ENCODE measurements around the gene COL26A1. TPM values are rescaled to one million over a fixed set of nuclear protein-coding genes. Genes with fewer than 3 reads are reported as not detected.

The COL26A1 gene
- polyA plus RNA-seq, 1 donor (not counting 4 experiments of a cell fraction or from before 2014, with no cell fraction given) = not detected

DNA sequence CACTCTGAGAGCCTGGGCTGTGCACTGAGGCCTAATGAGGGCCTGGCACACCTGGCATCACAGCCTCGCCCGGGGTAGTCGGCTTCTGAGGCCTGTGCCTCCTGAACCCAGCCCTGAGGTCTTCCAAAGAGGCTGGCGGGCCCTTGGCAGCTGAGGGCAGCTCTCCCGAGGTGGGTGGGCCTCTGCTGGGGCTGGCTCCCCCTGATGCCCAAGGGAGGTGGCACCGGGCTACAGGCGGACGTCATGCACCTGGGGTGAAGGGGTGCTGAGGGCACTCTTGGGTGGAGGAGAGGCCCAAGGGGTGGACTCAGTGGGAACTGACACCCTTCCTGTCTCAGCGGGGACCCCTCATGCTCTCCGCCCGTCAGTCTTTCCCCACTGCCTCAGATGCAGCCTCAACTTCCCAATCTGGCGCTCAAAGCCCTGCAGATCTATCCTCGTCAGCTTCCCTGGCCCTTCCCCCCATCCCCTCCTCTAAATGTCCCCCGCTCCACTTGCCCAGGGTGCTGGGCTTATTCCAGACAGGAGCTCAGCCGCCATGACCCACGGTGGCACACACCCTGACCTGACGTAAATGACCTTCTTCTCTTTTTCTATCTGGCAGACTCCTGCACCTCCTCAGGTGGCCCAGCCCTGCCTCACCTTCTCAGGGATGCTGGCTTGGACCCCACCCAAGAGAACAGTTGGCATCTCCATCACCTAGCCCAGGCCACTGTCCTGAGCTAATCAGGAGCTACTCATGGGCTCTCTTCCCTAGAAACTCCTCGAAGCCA lies 228.2 kb downstream of the COL26A1 start:
- no peak overlapping the region for H3K27ac ChIP-seq (ENCODE audit: control insufficient read depth, insufficient read depth, low read length)
- no peak overlapping the region for H3K4me3 ChIP-seq (ENCODE audit: control insufficient read depth in 2 of 3, extremely low read depth in 1 of 3, insufficient read depth in 2 of 3, low read depth in 1 of 3, low read length in 3 of 3)
- no peaks in the 10 kb centered on the region for H4K20me1 ChIP-seq (ENCODE audit: control insufficient read depth, extremely low read depth, insufficient read depth, low read length)
- no peaks in the 10 kb centered on the region for H3K9me3 ChIP-seq (ENCODE audit: control insufficient read depth, low read depth, low read length)
- no peak overlapping the region for H2AFZ ChIP-seq (ENCODE audit: control insufficient read depth, low read length)
- FAIRE-seq = no peak
- TF ChIP-seq, protein P1, sequence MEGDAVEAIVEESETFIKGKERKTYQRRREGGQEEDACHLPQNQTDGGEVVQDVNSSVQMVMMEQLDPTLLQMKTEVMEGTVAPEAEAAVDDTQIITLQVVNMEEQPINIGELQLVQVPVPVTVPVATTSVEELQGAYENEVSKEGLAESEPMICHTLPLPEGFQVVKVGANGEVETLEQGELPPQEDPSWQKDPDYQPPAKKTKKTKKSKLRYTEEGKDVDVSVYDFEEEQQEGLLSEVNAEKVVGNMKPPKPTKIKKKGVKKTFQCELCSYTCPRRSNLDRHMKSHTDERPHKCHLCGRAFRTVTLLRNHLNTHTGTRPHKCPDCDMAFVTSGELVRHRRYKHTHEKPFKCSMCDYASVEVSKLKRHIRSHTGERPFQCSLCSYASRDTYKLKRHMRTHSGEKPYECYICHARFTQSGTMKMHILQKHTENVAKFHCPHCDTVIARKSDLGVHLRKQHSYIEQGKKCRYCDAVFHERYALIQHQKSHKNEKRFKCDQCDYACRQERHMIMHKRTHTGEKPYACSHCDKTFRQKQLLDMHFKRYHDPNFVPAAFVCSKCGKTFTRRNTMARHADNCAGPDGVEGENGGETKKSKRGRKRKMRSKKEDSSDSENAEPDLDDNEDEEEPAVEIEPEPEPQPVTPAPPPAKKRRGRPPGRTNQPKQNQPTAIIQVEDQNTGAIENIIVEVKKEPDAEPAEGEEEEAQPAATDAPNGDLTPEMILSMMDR (optimal IDR thresholded peaks at IDR 0.05 in 1 of 3, IDR thresholded peaks at IDR 0.05 in 1 of 3, conservative IDR thresholded peaks at IDR 0.05 in 1 of 3; ENCODE audit: extremely low read depth in 1 of 3, insufficient read depth in 2 of 3, low read length in 3 of 3) = no peak
- no peak for TF ChIP-seq EZH2 (IDR thresholded peaks at IDR 0.05; ENCODE audit: low read length)
- H3K27me3 ChIP-seq (ENCODE audit: control insufficient read depth, extremely low read depth, insufficient read depth, low read length) = peaks cover 4% of the 10 kb centered on the region
- dilution Hi-C loops (cut with MboI; ENCODE audit: extremely low pct_ligation_motif_present, low sequenced_read_pairs) = no loop called here
- no peak overlapping the region for H3K4me2 ChIP-seq (ENCODE audit: control insufficient read depth, extremely low read depth, insufficient read depth, low read depth, low read length)
- no peaks in the 10 kb centered on the region for H3K36me3 ChIP-seq (ENCODE audit: control insufficient read depth in 2 of 2, extremely low read depth in 1 of 2, insufficient read depth in 2 of 2, low read length in 2 of 2)
- no peaks in the 10 kb centered on the region for H3K79me2 ChIP-seq (ENCODE audit: control insufficient read depth, insufficient read depth, low read length)
- H3K4me1 ChIP-seq (ENCODE audit: control insufficient read depth, extremely low read depth, insufficient read depth, low read length) = no peaks in the 10 kb centered on the region
- H3K9me1 ChIP-seq (ENCODE audit: control insufficient read depth, extremely low read depth, insufficient read depth, low read length) = no peaks in the 10 kb centered on the region
- H3K9ac ChIP-seq (ENCODE audit: control insufficient read depth, extremely low read depth, insufficient read depth, low read length) = no peak overlapping the region
- DNase-seq (ENCODE audit: low read depth, low spot score) = no peak

DNA sequence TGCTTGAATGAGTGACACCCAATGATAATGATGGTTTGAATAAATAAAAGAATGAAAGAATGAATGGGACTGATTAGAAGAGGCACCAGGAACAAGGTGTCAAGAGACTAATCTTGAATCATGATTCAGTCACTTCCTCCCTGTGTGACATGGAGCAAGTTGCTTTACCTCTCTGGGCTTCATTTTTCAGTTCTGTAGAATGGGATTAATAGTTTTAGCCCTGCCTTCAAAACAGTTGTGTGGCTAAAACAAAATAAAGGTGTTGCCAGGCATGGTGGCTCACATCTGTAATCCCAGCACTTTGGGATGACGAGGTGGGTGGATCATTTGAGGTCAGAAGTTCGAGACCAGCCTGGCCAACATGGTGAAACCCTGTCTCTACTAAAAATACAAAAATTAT lies 228.8 kb downstream of the COL26A1 start:
- H3K4me3 ChIP-seq (ENCODE audit: control insufficient read depth in 2 of 3, extremely low read depth in 1 of 3, insufficient read depth in 2 of 3, low read depth in 1 of 3, low read length in 3 of 3) = no peak overlapping the region
- H3K9ac ChIP-seq (ENCODE audit: control insufficient read depth, extremely low read depth, insufficient read depth, low read length) = no peak overlapping the region

More for the DNA sequence above, 228.8 kb downstream of the COL26A1 start:
- Histone ChIP-seq H3K36me3 (ENCODE audit: control insufficient read depth in 2 of 2, extremely low read depth in 1 of 2, insufficient read depth in 2 of 2, low read length in 2 of 2) (no peaks in the 10 kb centered on the region), H3K27me3 (ENCODE audit: control insufficient read depth, extremely low read depth, insufficient read depth, low read length) (peaks cover 4% of the 10 kb centered on the region), H3K4me2 (ENCODE audit: control insufficient read depth, extremely low read depth, insufficient read depth, low read depth, low read length) (no peak overlapping the region), H4K20me1 (ENCODE audit: control insufficient read depth, extremely low read depth, insufficient read depth, low read length) (no peaks in the 10 kb centered on the region), H3K27ac (ENCODE audit: control insufficient read depth, insufficient read depth, low read length) (no peak overlapping the region), H2AFZ (ENCODE audit: control insufficient read depth, low read length) (no peak overlapping the region), H3K79me2 (ENCODE audit: control insufficient read depth, insufficient read depth, low read length) (no peaks in the 10 kb centered on the region), H3K9me1 (ENCODE audit: control insufficient read depth, extremely low read depth, insufficient read depth, low read length) (no peaks in the 10 kb centered on the region), H3K4me1 (ENCODE audit: control insufficient read depth, extremely low read depth, insufficient read depth, low read length) (no peaks in the 10 kb centered on the region), H3K9me3 (ENCODE audit: control insufficient read depth, low read depth, low read length) (no peaks in the 10 kb centered on the region)
- no peak for DNase-seq (ENCODE audit: low read depth, low spot score)
- dilution Hi-C loops (cut with MboI; ENCODE audit: extremely low pct_ligation_motif_present, low sequenced_read_pairs) = no loop called here
- no peak for FAIRE-seq
- no peak for TF ChIP-seq EZH2 (IDR thresholded peaks at IDR 0.05; ENCODE audit: low read length)
- TF ChIP-seq, protein P1 (optimal IDR thresholded peaks at IDR 0.05 in 1 of 3, IDR thresholded peaks at IDR 0.05 in 1 of 3, conservative IDR thresholded peaks at IDR 0.05 in 1 of 3; ENCODE audit: extremely low read depth in 1 of 3, insufficient read depth in 2 of 3, low read length in 3 of 3) = no peak

All from keratinocyte (primary cell).